AG09319 (cell line): ENCODE results near the gene TMEM25.
"Not testable (repeated sequence)": the region's sequence is repeated elsewhere in the genome, so short reads cannot be mapped to it uniquely, and the experiment has no call there.

Experiments used
- DNase-seq: peaks from one replicate; pipeline ENCODE4 v3.0.0-alpha.2; 2010; ENCODE audit warnings: low read depth; ENCODE audit errors: extremely low read depth
- TF ChIP-seq, protein P1 (sequence below): IDR thresholded peaks from 2 replicates; pipeline ENCODE4 v1.5.1; 2011; ENCODE audit warnings: low read depth, mild to moderate bottlenecking, inconsistent platforms, low read length, moderate library complexity

The TMEM25 gene

DNA sequence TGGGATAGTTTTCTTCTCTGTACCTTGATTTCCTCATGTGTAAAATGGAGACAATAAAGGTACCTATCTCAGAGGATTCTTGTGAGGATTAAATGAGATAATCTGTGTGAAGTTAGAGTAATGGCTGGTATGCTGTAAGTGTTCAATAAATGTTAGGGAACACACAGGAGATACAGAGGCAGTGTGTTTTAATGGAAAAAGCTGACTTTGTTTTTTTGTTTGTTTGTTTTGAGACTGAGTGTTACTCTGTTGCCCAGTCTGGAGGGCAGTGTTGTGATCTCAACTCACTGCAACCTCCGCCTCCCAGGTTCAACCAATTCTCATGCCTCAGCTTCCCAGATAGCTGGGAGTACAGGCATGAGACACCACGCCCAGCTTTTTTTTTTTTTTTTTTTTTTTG lies 38.7 kb downstream of the TMEM25 start:
- no peak for DNase-seq
- TF ChIP-seq, protein P1, sequence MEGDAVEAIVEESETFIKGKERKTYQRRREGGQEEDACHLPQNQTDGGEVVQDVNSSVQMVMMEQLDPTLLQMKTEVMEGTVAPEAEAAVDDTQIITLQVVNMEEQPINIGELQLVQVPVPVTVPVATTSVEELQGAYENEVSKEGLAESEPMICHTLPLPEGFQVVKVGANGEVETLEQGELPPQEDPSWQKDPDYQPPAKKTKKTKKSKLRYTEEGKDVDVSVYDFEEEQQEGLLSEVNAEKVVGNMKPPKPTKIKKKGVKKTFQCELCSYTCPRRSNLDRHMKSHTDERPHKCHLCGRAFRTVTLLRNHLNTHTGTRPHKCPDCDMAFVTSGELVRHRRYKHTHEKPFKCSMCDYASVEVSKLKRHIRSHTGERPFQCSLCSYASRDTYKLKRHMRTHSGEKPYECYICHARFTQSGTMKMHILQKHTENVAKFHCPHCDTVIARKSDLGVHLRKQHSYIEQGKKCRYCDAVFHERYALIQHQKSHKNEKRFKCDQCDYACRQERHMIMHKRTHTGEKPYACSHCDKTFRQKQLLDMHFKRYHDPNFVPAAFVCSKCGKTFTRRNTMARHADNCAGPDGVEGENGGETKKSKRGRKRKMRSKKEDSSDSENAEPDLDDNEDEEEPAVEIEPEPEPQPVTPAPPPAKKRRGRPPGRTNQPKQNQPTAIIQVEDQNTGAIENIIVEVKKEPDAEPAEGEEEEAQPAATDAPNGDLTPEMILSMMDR, result no peak

DNA sequence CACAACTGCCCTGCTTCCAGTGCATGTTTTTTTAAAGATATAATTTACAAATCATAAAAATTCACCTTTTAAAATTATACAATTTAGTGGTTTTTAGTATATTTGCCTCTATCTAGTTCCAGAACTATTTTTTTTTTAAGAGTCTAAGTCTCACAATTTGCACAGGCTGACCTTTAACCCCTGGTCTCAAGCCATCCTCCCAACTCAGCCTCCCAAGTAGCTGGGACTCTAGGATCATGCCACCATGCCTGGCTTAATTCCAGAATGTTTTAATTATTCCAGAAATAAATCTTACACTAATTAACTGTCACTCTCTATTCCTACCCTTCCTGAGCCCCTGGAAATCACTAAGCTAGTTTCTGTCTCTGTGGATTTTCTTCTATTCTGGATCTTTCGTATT lies 39.8 kb downstream of the TMEM25 start:
- TF ChIP-seq, protein P1, result no peak
- DNase-seq, result no peak

GRCh38 chr11:118571701-118572060 lies 40.7 kb downstream of the TMEM25 start:
- DNase-seq, result not testable (repeated sequence)

DNA sequence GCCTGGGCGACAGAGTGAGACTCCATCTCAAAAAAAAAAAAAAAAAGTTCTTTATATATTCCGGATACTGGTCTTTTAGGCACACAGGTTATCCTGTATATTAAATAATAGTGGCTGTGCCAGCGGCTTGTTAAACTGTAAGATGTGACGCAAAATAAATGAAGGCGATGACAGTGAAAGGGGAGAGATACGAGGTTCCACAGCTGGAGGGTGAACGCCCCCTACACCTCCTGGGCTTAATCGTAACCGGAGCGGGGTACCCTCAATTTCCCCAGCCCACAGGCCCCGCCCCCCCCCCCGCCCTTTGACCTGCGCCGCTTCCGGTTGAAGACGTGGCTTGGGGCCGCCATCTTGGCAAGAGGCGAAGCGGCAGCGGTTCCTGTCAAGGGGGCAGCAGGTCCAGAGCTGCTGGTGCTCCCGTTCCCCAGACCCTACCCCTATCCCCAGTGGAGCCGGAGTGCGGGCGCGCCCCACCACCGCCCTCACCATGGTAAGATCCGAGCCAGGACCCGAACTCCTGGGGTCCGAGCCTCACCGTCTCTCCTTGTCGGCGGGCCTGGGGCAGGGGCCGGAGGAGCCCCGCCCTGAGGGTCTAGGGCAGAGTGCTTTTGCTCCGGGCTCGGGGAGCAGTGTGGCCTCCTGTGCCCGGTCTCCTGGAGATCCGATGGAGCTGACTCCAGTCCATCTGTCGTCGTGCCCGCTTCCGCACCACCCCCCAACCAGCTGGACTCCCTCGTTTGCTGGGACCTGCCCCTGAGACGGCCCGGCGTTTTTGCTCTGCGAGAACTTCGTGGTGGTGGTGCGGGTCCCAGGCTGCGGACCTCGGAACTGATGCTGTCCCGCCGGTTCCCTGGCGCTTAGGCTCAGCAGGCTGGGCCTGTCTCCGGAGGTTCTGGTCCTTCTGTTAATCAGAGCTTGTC lies 41.3 kb downstream of the TMEM25 start, which contains the start of gene ARCN1:
Gene ARCN1 (plus strand): TSS at position 349 of the 920 bp plus-strand sequence. CDS start 139 bp downstream, at position 488.
- TF ChIP-seq, protein P1, result no peak
- peak; percentile 38 for DNase-seq

DNA sequence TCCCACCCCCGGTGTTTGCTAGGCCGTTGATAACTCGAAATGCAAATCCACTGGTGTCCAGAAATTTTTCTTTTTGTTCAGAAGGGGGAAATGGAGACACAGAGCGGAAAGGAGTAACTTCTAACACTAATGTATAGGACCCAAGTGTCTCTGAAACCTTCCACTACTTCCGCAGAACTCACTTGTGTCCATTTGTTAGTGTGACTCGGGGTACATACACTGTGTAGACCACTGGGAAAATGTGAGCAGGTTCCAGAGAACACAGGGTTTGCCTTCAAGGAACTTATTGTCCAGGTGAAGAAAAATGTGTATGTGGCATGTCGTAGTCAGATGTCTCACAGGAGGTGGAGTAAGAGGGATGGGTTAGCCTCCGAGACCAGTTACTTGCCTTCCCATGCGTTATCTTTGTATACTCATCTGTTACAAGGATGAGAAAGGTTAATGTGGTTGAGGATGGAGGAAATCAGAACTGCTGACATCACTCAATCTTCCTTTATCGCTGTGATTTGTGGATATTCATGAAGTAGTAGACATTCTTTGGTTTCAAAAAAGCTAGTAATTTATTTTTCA lies 42.1 kb downstream of the TMEM25 start:
- DNase-seq, result no peak
- TF ChIP-seq, protein P1, result no peak

DNA sequence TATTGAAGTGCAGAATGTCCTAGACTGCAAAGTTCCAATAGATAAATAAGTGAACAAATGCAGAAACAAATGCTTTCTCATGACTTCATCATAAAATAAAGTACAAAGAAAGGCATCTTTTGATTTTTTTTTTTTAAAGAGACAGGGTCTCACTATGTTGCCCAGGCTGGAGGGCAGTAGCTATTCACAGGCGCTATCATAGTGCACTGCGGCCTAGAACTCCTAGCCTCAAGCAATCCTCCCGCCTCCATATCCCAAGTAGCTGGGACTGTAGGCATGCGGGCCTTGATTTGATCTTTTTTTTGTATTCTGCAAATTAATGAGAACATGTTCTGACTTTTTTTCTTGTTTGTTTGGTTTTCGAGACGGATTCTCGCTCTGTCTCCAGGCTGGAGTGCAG lies 43.6 kb downstream of the TMEM25 start:
- TF ChIP-seq, protein P1, result no peak

DNA sequence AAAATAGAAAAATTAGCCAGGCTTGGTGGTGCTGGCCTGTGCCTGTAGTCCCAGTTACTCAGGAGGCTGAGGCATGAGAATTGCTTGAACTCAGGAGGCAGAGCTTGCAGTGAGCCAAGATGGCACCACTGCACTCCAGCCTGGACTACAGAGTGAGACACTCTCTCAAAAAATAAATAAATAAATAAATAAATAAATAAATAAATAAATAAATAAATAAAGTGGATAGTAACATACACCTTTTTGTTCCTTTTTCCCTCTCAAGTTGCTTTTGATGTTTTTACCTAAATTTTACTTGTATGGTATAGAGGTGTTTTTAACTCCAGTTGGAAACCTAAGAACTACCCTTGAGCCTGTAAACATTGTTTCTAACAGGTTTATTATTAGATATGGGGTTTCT lies 47.0 kb downstream of the TMEM25 start:
- not testable (repeated sequence) for DNase-seq

More for the DNA sequence above, 43.6 kb downstream of the TMEM25 start:
- DNase-seq, result no peak

- no peak for DNase-seq
- TF ChIP-seq, protein P1, result no peak
Observed at GRCh38 chr11:118581057-118581456, 50.1 kb downstream of the TMEM25 start.
